Left renal cortex interstitium (tissue), 4 donors: ENCODE measurements around the gene ZNF750. TPM values are rescaled to one million over a fixed set of nuclear protein-coding genes. Genes with fewer than 3 reads are reported as not detected.

Source experiments
- DNase-seq, 4 donors: peaks; one replicate each; pipeline ENCODE4 v3.0.0-alpha.2; 2013; ENCODE audit warnings: low read depth in 4 of 4, low spot score in 2 of 4, missing footprints in 1 of 4
- polyA plus RNA-seq, 4 donors: library from polyadenylated mRNA; unstranded; fragments of 120-200 nt; gene quantifications; one replicate each; pipeline ENCODE4 v1.2.1, GENCODE V29; 2013; ENCODE audit not compliant: insufficient read length in 4 of 4

Gene ZNF750
- polyA plus RNA-seq, 4 donors, result 1.1 to 2.1 (median 1.8) TPM

DNA sequence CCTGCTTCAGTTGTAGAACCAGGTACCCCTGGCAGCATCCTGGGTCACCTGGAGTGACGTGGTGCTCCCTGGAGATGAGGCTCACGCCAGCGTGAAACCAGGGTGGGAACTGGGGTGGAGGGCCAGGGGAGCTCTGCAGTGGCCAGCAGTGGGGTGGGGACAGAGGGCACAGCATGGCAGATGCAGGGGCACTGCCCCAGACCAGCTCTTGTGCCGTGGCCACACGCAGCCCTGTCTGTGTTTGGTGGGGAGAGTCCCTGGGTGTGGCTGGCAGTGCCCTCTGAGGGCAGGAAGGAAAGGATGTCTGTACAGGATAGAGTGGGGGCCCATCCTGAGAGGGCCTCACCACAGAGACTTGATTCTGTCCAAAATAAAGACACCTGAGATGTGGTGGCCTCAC, 24.5 kb downstream of the ZNF750 start:
- no peak for DNase-seq

DNA sequence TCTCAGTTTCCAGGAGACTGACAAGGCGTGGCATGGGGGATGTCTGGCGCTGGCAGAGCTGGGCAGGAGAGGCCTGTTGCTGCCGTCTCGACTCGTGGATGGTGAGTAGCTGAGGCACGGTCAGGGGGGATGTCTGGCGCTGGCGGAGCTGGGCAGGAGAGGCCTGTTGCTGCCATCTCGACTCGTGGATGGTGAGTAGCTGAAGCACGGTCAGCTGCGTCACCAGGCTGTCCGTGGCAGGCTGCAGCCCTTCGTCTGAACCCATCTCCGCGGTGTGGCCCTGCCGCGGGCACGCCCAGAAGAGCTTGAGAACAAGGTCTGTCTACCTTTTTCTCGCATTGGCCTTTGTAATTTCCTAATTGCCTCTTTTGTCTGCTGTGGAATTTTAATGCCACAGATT, 25.0 kb downstream of the ZNF750 start:
- DNase-seq, result no peak

DNA sequence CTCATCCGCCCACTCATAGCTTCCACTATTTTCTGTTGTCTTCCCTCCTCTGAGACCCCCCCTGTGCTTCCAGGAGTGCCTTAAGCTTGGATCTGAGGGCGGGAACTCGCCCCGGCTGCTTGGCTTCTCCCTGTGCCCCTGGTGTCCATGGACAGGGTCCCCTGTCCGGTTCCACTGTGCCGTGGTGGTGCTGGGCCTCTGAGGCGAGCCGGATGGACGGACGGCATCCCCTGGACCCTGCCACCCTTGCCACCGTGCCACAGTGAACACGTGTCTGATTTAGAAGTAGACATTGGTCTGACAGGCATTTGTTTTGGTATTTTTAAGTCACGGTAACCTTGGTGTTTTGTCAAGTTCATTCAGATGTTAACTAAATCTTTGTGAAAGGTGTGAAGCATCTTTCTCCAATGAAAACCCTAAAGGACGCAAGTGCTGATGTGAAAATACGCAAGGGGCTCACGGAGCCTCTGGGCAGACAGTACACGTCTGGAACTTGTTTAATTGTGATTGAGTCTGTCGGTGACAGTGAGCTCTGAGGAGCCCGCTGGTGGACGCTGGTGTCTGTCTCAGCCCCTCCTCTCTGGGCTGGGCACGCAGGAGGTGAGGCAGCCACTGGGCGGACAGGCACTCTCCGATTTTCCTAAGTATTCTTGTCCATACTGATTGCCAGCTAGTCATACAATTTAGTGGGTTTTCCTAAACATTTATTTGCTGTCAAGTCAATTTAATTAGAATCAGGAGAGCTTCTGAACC, 26.3 kb downstream of the ZNF750 start:
- no peak for DNase-seq

DNA sequence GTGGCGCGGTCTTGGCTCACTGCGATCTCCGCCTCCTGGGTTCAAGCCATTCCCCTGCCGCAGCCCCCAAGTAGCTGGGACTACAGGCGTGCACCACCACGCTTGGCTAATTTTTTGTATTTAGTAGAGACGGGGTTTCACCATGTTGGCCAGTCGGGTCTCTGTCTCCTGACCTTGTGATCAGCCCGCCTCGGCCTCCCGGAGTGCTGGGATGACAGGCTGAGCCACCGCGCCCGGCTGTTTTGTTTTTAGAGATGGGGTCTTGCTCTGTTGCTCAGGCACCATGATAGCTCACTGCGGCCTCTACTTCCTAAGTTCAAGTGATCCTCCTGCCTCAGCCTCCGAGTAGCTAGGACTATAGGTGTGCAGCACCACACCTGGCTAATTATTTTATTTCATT, 27.2 kb downstream of the ZNF750 start:
- DNase-seq, result no peak

DNA sequence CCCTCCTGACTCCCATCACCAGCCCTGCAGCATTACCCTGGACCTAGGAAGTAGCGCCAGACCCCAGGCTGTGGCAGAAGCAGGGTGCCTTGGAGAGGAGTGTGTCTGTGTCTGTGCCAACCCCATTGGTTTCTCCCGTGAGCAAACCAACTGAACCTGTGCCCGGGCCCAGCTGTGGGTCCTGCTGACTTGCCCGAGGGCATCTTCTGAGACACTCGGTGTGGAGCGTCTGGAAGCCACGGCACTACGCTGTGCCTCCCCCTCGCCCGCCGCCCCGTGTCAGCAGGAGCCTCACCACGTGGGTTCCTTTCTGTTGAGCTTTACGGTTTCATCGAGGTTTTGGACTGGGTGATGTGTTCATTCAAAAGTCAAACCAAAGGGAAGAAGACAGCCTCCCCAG, 27.8 kb downstream of the ZNF750 start:
- no peak for DNase-seq

DNA sequence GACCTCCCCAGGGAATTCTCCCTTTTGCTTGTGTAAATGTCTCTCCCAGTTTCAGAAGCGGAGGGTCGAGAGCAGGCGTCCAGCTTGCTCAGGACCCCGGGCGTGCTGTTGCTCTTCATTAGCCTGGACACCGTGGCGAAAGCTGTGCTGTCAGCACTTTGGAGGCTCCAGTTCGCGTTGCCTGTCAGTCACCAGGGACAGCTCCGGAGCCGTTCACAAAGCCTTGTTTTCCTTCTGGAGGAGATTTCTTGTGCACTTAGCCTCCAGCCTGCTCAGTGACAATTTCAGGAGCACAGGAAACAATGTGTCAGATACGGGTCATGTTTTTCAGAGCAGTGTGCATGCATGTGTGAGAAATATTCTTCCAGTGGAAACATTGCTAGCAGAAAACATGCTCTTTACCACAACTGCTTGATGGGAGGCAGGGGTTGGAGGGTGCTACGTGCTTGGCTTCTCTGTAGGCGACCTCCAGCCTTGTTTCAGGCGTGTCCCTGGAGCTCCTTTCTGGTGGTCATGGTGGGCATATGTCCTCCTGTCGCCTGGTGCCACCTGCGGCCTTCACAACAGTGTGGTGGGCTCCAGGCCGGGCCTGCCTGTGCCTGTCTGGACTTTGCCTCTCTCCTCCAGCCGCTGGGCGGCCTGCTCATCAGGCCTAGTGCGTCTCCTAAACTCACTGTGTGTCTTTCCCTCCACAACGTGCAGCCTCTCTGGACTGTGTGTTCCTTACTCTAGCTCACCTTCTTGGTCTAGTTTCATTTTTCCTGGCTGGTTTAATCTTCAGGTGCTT, 29.0 kb downstream of the ZNF750 start:
- no peak for DNase-seq

DNA sequence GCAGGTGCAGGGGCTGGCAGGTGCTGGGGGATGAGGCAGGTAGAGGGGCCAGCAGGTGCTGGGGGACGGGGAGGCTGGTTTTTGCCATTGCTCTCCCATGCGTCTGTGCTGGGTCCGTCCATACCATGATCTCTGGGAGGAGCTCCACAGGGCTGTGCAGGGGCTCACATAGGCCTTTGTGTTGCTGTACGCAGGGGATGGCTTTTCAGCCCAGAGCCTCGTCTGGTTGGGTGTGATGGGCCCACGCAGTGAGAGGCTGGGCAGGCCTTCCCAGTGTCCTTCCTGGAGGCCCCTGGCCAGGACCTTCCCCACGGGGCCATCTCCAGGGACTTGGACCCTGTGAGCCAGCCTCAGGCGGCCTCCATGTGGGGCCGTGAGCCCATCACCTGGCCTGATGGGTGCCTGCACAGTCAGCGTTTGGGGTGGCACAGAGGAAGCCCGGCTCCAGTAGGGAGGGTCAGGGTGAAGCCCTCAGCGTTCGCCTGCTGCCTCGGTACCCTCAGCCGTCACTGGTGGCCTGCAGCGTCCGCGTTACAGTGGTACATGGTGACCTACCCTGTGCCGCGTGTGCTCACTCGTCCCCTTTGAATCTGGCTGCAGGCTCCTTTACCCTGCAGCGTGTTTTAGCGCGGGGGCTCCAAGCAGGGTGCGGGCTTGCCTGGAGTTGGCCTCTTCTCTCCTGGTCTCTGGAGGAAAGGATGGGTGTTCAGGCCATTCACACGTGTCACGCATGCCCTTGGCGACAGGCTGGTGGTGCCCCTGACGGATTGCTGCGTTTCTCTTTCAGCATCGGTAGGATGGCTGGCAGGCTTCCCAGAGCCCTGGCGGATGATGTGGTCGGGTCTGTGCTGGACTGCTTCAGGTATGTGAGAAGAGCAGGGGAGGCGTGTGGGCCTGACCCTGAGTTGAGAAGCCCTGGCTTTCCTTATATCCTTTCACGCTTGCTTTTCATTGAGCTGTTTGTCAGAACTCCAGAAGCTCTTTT, 30.6 kb downstream of the ZNF750 start:
- no peak for DNase-seq

DNA sequence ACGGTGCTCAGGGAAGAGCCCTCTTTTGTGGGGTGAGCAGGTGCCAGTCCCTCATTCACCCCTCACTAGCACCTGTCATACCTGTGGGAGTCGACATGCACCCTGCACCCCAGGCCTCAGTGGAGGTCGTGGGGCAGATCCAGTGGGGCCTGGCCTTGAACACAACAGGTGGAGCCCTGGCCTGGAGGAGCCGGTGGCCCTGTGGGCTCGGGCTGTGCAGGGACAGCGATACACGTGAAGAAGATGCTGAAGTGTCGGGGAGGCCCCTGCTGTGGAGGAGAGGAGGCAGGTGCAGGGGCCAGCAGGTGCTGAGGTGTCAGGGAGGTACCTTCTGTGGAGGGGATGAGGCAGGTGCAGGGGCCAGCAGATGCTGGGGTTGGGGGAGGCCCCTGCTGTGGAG, 31.8 kb downstream of the ZNF750 start:
- no peak for DNase-seq

DNA sequence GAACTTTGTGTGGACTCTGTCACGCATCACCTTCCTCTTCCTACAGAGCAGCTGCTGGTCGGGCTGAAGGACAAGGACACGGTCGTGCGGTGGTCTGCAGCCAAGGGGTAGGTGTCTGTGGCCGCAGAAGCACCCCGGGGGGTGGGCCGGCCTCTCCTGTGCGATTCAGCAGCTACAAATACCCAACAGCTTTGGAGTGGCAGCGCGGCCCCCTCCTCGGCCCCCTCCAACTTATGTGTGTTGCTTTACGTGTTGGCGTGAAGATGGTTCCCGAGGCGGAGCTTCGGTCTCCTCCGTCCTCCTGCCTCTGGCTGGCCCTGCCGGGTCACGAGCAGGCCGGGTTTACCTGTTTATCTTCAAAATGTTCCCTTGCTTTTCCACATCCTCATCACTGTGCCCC, 32.3 kb downstream of the ZNF750 start:
- DNase-seq, result no peak

DNA sequence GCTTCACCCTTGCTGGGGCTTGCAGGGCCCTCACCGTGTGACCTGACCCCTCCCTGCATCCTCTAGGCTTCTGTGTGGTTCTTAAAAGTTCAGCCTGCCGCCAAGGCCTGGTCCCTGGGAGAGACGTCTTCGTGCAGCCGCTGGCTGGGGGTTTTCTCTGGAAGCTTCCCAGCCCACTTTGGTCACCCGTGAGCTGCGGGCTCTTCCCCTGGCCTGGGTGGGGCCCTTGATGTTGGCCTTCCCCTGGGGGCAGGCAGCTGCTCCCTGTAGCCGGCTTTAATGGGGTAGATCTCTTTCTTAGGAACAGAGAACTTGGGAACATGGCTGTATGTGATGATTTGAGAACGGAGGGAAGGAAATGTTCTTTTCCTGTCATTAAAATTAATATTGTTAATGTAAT, 32.7 kb downstream of the ZNF750 start:
- DNase-seq, result no peak

DNA sequence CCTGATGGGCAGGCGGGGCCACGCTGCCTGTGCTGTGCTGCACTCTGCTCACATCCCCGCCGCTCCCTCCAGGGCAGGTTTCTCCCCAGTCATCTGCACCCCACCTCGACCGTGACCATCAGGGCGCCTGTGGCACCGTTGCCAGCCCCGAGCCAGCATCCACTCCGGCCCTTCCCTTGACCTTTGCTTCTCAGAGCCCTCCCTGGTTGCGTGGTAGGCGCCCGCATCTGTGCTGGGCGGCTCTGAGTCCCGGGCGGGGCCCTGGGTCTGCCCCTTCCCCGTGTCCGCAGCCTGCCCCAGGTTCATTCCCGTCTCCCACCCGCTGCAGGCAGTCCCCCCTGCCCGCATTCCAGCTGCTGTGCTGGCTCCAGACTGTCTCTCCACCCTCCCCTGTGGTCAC, 33.2 kb downstream of the ZNF750 start:
- DNase-seq, result no peak

DNA sequence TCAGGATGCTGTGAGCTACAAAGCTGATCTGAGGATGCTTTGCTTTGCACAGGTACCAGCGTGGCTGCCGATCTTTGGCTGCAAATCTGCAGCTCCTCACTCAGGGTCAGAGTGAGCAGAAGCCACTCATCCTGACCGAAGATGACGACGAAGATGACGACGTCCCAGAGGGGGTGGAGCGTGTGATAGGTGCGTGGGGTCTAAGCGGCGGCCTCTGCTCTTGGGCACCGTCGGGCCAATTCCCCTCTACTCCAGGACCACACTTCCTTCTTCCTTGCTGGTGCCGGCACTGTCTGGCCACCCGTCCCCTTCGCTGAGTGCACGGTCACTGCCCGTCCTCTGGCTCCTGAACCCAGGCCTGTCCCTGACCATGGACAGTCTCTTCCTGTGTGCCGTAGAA, 34.0 kb downstream of the ZNF750 start:
- DNase-seq, result no peak

DNA sequence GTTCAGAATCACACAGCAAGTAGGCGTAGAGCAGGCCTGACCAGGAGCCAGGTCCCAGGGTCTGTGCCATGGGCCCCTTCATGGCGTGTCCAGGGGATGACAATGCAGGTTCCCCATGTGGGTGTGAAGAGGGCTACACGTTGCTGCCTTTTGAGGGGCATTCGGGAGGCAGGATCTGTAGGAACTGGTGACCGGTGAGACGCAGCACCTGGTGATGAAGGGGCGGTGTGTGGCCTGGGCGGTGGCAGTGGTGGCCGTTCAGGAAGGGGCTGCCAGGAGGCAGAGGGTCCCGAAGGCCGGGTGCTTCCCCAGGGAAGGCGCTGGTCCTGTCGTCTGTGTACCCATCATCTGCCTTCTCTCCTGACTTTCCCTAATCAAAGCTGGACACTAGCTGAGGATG, 34.6 kb downstream of the ZNF750 start:
- no peak for DNase-seq

DNA sequence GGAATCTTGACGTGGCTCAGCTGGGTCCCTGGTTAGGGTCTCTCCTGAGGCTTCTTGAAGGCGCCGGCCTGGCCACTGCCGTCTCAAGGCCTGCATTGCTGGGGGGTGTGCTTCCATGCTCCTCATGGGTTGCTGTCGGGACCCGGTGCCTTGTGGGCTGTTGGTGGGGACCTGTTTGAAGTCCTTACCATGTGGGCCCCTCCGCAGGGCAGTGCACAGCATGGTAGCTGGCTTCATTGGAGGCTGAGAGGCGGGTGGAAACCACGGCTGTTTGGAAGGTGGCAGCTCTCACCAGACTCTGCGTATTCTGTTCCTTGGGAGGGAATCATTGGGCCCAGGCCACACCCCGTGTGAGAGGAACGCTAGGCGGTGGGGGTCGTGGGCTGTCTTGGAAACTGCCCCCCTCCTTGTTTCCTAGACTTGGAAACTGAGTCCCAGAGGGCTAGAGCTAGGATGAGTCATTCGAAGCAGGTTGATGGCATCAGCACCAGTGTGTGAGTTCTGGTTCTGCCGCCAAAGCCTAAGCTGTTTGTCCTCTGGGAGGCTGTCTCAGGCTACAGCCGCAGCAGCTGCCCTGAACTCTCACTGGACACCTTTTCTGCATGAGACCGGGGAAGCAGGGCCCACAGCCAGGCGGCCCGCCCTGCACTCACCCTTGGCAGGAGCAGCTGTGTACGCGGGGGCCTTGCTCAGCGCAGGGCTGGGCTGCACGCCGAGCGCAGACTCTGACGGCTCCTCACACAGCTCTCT, 35.2 kb downstream of the ZNF750 start:
- DNase-seq, result no peak

DNA sequence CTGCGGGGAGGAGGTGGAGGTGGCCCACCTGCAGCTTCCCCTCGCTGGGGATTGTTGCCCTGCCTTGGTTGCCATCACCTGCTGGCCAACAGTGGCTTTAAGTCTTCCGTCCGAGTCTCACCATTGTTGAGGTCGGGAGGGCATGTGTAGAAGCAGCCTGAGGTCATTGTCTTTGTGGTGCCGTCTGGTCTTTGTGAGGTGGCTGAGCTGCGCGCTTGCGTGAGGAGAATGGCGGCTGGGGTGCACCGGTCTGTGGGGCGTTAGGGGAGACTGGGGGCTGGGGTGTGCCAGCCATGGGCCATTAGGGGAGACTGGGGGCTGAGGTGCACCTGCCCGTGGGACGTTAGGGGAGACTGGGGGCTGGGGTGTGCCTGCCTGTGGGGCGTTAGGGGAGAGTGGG, 36.2 kb downstream of the ZNF750 start:
- no peak for DNase-seq

DNA sequence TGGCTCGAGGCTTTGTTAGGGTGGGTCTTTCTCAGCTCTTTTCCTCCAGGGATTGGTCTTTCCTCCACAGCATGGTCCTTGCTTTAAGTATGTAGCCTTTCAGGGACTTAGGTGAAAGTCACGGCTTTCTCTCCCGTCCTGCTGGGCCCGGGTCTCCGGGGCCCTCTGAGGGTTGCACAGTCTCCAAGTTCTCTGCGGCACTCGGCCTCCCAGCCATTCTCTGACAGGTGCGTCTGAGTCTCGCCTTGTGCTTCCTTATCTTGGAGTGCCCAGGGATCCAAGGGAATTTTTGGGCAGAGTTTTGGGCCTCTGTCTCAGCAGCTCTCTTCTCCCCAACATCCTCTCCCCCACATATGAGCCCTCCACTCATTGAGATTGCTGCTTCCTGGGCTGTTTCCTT, 36.6 kb downstream of the ZNF750 start:
- DNase-seq, result no peak

DNA sequence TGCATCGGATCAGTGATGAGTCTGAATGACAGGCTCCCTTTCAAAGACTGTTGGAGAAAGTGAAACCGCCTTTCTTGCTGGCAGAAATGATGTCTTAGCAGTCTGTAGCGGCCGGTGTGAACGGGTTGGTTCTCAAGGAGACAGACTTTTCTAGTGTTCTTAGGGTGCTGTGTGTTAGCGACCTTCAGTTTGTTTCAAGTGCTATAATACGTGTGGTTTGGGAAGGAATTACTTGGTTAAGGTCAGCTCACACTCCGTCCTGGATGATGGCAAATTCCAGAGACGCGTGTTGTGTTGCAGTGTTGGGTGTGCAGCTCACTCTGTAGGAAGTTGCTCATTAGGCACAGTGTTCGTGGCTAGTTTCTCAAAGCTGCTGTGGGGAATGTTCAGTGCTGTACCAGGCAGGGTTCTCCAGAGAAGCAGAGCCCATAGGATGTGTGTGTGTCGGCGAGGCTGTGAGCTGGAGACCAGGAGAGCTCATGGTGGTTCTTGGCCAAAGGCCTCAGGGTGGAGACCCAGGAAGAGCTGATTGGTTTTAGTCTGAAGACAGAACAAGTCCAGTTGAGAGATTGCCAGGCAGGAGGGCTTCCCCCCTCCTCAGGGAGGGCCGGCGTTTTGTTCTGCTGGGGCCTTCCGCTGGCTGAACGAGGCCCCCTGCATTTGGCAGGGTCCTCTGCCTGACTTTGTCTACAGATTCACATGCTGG, 37.6 kb downstream of the ZNF750 start:
- no peak for DNase-seq

DNA sequence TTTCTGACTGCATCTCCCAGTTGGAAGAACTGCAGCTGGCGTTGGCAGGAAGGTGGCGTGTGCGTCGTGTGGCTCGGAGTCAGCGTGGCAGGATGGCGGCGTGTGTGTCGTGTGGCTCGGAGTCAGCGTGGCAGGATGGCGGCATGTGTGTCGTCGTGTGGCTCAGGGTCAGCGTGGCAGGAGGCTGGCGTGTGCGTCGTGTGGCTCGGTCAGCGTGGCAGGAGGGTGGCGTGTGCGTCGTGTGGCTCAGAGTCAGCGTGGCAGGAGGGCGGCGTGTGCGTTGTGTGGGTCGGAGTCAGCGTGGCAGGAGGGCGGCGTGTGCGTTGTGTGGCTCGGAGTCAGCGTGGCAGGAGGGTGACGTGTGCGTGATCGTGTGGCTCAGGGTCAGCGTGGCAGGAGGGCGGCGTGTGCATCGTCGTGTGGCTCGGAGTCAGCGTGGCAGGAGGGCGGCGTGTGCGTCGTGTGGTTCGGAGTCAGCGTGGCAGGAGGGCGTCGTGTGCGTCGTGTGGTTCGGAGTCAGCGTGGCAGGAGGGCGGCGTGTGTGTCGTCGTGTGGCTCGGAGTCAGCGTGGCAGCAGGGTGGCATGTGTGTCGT, 38.3 kb downstream of the ZNF750 start:
- no peak for DNase-seq

DNA sequence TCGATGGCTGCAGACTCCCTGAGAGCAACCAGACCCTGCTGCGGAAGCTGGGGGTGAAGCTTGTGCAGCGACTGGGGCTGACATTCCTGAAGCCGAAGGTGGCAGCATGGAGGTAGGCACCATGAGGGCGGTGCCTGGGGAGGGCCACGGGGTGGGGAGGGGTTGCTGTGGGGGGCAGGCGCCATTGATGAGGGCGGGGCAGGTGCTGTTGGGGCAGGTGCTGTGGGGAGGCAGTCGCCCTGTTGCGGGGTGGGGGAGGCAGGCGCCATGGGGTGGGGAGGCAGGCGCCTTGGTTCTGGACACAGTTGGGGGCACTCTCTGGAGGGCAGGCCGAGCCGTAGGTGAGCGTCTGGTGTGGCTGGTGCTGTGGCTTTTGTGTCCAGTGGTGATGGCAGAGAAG, 38.9 kb downstream of the ZNF750 start:
- DNase-seq, result no peak
